GM18498 (cell line): ENCODE data around the gene SEZ6L.

ENCODE experiments used
- ATAC-seq: cut with Tn5 transposase; IDR thresholded peaks from one replicate; pipeline ENCODE4 v1.9.1; 2021; ENCODE audit warnings: mild to moderate bottlenecking, moderate library complexity; ENCODE audit not compliant: unreplicated experiment

SEZ6L gene

DNA sequence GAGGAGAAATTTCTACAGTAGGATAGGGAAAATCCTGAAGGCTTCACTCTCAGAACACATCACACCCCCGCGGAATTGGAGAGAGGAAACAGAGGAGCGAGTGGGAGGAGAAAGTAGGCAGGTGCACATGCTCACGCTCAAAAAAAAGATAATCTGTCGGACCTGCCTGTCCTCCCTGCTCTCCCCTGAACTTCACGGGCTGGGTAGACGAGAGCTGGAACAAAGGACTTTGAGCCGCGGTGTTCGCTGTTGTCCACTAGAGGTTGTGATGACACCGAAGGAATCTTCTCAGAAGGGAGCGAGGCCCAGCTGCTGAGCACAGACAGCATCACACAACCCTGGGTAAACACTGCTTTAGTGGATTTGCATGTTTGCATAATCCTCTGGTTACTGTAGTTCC lies 5.0 kb downstream of the SEZ6L start:
- no peak for ATAC-seq

DNA sequence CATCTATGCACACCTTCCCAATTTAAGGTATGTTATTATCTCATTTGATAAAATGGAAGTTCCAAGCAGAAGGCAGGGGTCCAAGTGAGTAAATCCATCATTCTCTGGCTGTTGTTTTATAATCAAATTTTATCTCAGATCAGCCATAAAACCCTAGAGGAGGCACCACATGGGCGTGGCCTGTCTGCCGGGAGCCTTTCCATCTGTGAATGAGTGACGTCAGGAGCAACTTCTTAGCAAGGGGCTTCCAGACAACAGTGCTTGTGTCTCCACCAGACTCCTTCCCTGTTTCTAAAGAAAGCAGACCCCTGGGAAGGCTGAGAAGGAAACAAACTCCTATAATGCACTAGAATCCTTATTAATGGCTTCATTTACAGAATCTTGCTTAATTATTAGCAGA lies 13.5 kb downstream of the SEZ6L start:
- ATAC-seq: no peak

DNA sequence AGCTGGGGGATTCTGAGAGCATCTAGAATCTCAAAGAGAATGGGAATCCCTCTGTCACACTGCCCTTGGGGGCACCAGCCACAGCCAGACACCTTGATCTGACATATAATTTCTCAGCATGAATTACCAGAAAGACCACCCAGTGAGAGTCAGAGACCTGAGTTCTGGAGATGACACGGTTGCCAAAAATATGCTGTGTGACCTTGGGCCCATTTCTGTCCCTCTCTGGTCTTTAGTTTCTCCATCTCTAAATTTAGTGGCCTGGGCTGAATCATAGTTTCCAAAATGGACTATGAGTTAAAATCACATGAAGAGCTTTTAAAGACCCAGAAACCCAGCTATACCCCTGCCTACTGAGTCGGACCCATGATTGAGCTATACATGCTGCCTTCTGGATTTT lies 15.9 kb downstream of the SEZ6L start:
- no peak for ATAC-seq

DNA sequence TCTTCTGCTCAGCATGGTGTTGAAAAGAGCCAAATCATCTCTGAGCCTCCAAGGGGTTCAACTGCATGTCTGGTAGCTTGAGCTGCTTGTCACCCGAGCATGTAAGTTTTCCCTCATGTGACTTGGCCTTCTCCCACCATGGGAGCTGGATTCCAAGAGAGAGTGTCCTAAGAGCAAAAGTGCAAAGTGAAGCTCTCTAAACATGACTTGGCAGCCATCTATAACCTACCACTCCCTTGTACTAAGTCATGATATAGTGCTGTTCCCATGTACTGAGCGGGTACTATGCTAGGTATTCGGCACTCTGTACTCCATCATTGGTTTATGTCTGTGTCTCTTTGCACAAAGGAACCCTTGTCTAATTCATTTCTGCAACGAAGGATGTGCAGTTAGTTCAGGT lies 19.1 kb downstream of the SEZ6L start:
- ATAC-seq: no peak

DNA sequence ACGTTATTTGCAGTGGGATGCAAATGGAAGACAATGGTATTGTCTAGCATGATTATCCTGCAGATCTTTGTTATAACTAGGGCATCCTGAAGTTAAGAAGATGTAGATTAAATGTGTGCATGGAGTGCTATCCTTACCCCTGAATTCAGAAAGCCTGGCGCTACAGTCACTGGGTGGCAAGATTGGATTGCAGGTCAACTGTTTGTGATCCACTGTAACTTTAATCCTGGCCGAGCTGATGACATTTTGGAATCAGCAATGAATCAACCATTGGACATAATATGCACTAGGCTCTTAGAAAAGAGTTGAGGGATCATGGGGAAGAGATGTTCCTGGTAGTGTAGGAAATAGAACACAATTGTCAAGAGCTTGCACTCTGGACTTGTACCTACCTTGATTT lies 25.1 kb downstream of the SEZ6L start:
- no peak for ATAC-seq

DNA sequence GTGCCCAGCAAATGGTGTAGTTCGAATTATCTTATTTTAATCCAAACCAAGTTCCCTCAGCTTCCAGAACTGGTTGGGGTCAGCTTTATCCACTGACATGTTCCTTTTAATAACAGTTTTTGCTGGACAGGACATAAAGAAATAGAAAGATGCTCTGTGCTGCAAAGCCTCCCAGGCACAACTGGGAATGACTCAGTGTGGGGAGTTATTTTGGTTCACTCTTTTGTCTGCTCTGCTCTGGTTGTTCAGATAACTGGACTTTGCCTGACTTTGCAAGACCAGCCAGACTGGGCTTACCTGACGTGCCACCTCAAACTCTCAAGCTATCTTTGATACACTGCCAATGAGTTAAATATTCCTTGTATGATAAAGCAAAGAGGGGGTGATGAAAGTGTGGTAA lies 25.6 kb downstream of the SEZ6L start:
- ATAC-seq: no peak

DNA sequence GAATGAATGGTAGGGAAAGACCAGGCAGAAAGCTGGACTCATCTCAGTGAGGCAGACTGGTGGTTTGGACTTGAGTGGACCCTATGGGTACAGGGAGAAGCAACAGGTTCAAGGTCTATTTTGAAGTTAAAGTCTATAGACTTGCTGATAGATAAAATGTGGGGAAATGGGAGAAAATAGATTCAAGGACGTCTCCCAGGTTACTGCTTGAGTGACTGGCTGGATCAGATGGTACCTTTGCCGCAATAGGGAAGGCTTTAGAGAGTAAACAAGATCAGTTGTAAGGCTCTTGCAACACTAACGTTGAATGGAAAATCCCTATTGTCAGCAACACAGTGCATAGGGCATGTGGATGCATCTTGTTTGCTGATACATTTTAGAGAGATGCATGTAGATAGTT lies 27.4 kb downstream of the SEZ6L start:
- no peak for ATAC-seq

DNA sequence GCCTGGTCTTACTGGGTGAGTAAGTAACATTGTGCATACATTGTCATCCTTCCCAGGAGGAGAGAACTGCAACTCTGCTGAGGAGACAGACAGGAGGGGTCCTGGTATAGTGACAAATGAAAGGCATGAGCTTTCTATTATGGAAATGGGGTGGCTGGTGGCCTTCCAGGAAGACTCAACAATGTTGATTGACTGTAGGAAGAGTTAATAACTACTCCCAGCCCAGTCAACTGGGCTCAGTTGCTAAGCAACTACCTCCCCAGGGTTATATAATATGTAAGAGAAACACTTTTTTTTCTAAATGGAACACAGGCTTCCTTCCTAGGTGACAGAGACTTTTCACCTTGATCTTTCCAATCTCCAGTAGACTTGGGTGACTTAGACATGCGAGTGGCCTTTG lies 28.2 kb downstream of the SEZ6L start:
- ATAC-seq: no peak

DNA sequence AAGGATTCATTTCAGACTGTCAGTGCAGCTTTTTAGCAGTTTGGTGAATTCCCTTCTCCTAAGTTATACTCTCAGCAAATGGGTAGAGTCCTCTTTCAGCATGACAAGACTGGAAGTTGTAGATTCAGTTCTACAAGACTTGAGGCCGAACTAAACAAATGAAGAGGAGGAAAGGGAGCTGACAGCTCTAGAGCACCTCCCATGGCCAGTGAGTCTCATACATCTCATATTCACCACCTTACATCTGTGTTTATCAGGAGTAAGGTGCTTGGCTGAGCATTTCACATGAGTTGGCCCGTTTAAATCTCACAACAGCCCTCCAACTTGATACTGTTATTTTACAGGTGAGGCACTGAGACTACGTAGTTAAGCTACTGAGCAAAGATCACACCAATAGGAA lies 30.4 kb downstream of the SEZ6L start:
- ATAC-seq: no peak

DNA sequence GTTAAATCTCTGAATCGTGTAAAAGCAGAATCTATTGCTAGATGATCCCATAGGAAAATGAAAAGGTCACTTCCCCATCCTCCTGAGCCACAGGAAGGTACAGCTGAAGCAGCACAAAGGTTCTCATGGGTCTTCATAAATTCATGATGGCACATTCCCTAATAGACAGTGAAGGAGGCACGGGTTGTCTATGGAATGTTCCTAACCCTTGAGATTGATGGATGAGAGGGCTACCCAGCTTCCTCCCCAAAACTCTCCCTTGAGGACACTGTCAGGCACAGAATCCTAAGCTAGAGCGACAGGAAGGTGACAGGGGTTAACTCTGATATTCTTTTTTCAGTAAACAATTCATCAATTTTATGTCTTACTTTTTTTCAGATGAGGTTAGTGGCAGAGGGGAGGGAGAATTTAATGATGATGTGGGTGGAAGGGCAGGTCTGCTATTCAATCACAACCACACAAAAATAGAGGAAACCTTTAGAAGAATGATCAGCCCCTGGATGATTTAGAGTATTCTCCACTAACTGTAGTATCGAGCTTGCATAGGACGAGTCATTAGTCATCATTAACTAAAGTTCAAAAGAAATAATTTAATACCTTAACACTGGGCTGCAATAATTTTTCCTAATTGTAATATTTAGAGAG lies 33.1 kb downstream of the SEZ6L start:
- ATAC-seq: no peak

DNA sequence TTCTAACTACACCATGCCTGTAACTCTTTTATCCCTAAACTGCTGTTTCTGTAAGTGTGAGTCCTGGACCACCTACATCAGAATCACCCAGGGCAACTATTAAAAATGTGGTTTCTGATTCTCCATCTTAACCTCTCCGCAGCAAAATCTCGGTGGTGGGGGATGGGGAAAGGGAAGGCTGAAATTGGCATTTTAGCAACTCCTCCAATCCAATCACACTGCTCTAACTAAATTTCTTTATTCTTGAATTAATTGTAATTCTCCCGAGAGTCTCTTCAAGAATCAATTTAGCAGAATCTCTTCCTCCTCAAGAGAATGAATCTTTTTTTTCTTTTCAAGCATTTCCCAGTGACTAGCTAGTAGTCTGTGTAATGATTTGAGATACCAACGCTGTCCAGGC lies 36.2 kb downstream of the SEZ6L start:
- no peak for ATAC-seq

DNA sequence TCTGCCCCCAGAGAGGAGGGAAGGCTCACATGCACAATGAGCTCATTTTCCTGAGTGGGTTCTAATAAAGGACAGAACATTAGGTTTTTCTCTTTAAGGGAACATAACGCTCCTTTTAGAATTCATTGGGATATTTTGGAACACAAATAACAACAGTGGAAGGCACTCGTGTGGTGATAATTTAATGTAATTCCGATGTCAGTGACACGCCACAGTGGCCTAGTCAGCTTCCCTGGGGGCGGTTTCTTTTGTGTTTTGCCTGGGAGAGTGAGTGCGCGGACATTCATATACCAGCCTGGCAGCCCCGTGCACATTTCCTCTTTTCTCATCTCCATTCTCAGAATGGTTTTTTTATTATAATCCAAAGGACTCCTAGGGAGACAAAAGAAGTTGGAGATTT lies 41.1 kb downstream of the SEZ6L start:
- ATAC-seq: no peak

DNA sequence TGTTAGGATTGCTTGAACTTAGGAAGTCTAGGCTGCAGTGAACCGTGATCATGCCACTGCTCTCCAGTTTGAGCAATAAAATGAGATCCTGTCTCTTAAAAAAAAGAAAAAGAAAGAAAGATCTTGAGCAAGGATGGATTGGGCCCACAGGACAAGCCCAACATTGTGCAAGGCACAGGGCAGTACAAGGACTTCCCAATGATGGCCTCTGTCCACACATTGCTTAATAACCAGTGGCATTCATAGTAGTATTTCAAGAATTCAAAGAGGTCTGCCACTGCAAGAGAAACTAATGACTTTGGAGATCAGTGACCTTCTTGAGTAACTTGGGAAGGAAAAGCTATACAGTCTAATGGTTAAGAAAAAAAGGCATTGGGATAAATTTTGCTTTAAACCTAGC lies 44.6 kb downstream of the SEZ6L start:
- no peak for ATAC-seq

DNA sequence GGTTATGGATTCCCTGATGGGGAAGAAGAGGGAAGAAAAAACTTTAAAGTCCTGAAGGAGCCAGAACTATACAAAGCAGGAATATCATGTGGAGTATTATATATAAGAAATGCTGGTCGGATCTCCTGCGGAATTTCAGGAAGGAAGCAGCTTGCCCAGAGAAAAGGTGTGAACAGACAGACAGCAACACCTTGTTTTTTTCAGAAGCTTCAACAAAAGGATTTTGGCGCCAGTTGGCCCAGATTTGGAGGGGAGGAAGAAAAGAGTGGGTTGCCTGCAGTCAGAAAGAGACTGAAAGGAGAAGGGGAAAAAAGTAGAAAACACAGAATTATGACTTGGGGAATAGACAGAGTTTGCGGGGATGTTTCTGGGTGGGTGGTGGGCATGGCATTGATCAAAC lies 45.2 kb downstream of the SEZ6L start:
- ATAC-seq: no peak

DNA sequence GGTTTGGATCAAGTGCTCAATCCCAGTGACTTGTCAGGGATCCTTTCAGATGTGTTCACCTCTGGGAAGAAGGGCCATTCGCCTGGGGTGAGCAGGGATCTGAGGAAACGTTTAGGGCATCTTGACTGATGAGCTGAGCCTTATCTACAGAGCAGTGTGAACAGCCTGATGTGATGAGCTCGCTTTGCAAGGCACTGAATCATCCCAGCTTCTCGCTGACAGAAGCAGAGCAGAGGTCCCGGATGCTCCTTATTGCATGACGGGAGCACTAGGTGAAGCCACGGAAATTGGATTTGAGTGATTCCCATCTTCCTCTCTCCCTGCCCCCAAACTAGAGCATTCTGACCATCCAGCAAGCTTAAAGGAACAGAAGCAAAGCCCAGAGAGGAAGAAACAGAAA lies 46.5 kb downstream of the SEZ6L start:
- ATAC-seq: no peak

DNA sequence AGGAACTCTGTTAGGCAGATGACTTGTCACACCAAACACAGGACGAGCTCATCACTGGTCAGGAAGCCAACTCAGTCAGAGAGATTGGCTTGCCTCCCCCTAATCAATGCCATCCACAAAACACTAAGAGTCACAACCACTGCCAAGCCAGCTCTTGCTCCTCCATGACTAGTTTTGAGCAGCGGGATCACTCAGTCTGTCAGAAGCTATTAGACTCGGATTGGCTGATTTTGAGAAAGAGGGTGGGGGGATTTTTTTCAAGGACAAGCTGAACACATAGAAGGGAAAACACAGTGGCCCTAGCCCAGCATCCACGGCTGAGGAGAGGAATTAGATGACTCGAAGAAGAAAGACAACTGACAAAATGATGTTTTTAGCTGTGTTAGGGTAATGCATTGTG lies 55.9 kb downstream of the SEZ6L start:
- no peak for ATAC-seq

DNA sequence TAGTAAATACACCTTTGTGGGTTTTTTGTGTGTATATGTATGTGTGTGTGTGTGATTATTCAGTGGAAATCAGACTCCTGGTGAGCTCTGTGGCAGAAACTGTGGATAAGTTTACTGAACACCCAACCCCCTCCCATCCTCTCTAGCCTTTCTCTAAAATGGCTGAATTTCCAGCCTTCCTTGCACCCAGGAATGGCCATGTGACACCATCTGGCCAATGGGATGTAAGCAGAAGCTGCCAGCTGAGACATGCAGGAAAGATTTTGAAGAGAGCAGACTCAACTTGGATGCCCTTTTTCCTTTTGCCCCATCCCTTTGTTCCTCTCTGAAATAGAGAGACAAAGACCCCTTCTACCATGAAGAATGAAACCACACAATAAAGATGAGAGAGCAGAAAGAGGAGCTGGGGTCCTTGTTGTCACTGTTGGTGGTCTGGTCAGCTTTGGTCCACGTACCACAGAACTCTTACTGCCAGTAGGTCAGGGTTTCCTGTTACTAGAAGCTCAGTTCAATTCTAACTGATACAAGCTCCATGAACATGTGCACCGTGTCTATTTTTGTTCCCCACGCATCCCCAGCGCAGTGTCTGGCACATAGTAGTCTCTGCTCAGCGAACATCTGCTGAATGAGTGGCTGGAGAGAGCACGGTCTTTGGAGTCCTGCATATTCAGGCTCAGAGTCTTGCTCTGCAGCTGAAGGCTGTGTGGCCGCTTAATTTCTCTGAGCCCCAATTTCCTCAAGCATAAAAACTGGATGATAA lies 57.5 kb downstream of the SEZ6L start:
- no peak for ATAC-seq

DNA sequence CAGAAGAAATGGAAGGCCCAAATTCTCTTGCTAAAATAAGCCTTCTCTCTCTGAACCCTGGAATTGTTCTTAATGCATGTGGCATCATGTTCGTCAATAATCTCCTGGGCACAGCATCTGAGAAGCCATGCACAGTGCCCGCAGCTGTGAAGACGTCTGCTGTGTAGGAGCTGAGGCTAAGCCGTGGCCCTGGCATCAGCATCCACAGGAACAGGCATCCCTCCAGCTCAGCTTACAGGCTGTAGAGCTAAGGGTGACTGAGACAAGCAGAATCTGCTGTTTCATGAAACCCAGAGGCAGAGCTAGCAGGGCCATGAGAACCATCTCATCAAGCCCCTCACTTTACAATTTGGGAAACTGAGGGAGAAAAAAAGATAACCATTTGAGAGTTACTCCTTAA lies 60.6 kb downstream of the SEZ6L start:
- ATAC-seq: no peak

DNA sequence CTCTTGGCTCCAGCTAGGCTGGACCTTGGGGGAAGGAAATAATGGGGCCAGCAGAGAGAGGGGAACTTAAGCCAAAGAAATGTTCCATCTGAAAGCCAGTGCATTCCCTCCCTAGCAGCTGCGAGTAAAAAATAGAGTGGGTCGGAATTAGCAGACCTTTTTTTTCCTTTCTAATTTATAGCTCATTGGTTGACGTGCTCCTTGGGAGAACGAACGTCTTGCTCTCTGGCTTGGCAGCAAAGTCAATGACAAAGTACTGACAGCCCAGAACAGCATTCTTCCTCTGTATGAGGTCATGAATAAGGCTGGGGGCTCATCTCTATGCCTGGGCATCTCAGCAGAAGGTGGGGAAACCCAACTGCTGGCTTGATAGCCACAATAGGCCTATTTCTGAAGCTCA lies 65.0 kb downstream of the SEZ6L start:
- no peak for ATAC-seq

DNA sequence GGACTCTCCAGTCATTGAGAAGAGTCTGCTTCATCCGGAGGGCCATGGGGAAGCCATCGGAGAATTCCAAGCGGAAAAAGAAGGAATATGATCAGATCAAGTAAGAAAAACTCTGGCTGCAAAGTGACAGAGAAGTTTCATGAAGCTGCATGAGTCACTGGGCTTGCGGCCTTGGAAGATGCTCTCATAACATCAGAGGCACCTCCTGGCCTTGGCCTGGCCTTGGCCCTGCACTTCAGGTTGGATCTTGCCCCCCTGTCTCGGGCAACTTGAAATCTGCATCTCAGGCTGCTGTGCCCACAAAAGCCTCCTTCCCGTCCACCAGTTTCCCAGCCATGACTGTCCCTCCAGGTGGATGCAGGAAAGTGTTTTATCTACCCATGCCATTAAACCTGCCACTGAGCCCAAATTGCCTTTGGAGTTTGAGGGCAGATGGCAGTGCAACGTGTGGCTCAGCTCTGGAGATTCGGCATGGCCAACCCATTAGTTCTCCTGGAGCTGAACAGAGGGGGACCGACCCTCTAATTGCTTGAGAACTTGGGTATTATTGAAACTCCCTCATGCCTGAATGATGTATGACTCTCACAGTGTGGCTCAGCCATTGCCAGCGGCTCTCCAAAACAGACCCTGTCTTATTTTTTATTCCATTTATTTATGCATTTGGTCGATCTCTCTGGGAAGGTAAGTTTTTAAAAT lies 66.7 kb downstream of the SEZ6L start:
- no peak for ATAC-seq

DNA sequence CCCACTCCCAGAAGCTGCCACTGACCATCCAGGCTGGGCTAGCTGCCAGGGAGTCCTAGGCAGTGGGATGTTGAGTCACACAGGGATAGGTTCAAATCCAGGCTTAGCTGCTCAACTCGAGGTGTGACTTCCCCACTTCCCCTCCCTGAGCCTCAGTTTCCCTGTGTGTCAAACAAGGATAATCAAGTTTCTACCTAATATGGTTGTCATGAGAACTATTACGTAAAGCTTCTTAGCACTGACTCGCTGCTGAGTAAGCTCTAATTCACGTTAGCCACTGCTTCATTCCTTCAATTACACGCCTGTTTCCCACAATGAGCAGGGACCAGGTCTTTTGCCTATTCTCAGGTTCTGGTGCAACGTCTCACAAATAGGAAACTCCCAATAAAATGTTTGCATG lies 67.7 kb downstream of the SEZ6L start:
- ATAC-seq: no peak

DNA sequence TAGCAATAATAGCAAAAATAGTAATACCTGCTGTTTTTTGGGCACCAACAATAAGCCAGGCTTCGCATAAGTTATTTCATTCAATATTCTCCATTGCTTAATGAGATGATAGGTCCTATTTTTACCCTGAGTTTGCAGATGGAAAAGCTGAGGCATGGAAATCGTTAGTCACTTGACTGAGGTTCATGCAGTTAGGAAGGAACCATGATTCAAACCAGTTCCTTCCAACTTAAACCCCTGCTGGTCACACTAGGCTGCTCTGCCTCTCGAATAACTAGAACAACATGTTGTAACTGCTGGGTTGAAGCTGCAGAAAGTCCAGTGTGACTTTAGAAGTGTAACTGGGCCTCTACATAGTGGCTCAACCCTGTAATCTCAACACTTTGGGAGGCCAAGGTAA lies 69.3 kb downstream of the SEZ6L start:
- ATAC-seq: no peak
